Upper lobe of left lung (tissue), 6 donors: ENCODE measurements around the gene ENTREP3. TPM values are rescaled to one million over a fixed set of nuclear protein-coding genes. Genes with fewer than 3 reads are reported as not detected.
"Not testable (repeated sequence)": the region's sequence is repeated elsewhere in the genome, so short reads cannot be mapped to it uniquely, and the experiment has no call there.

ENCODE experiments used
- ATAC-seq, 2 donors: fragments of 200-7000 bp; cut with Tn5 transposase; one replicate each; pipeline ENCODE4 v1.9.1; 2022; ENCODE audit warnings: mild to moderate bottlenecking in 2 of 2, moderate library complexity in 2 of 2; ENCODE audit not compliant: low FRiP score in 2 of 2
- DNase-seq, 2 donors: peaks; one replicate each; pipeline ENCODE4 v3.0.0-alpha.2; 2019 to 2020
- H3K27ac ChIP-seq, 4 donors: fragments of 200-600 bp; sonication (generic); one replicate each; pipeline ENCODE4 v1.5.1; 2016 to 2019
- H3K27me3 ChIP-seq, 4 donors: fragments of 200-600 bp; sonication (generic); one replicate each; pipeline ENCODE4 v1.5.1; 2017 to 2019
- H3K36me3 ChIP-seq, 4 donors: fragments of 200-600 bp; sonication (generic); one replicate each; pipeline ENCODE4 v1.5.1; 2016 to 2019
- H3K4me1 ChIP-seq, 4 donors: fragments of 200-600 bp; sonication (generic); one replicate each; pipeline ENCODE4 v1.5.1; 2018 to 2019
- H3K4me3 ChIP-seq, 4 donors: fragments of 200-600 bp; sonication (generic); one replicate each; pipeline ENCODE4 v1.5.1; 2017 to 2019; ENCODE audit warnings: mild to moderate bottlenecking in 2 of 4, moderate library complexity in 1 of 4
- H3K9me3 ChIP-seq, 4 donors: fragments of 200-600 bp; sonication (generic); one replicate each; pipeline ENCODE4 v1.5.1; 2018 to 2019
- EP300 ChIP-seq, 4 donors: sonication (generic); formaldehyde crosslinking; IDR thresholded peaks; one replicate each; pipeline ENCODE4 v1.5.1; 2017; ENCODE audit warnings: antibody characterized with exemption in 4 of 4, control low read depth in 2 of 4
- POLR2A ChIP-seq, 4 donors: fragments of 450-650 bp; IDR thresholded peaks; one replicate each; pipeline ENCODE4 v1.5.1; 2016 to 2017; ENCODE audit warnings: antibody characterized with exemption in 4 of 4, mild to moderate bottlenecking in 2 of 4
- POLR2AphosphoS5 ChIP-seq, 2 donors: sonication (generic); formaldehyde crosslinking; IDR thresholded peaks; one replicate each; pipeline ENCODE4 v1.5.1; 2017; ENCODE audit warnings: antibody characterized with exemption in 2 of 2
- WGBS, 2 donors: methylation state at CpG; one replicate each; pipeline ENCODE4 v1.1.5; 2017 to 2018; 5-methylcytosine and 5-hydroxymethylcytosine counted together
- total RNA-seq, 6 donors: library from RNA; depleted of rRNA in 4 of 6; stranded (reverse); fragments of >200 nt in 4 of 6; gene quantifications; one replicate each; pipeline versions ENCODE4 v1.1.0 to v1.2.1, GENCODE V29; 2016 to 2021
- TF ChIP-seq, protein P1 (sequence below), 6 experiments: fragments of 450-650 bp in 4 of 6; fragments of 200-600 bp in 2 of 6; sonication (generic) in 2 of 6; IDR thresholded peaks; one replicate each; pipeline ENCODE4 v1.5.1; 2016 to 2019; ENCODE audit warnings: antibody characterized with exemption in 6 of 6
- donor health status: DM: no; HTN: no; CAD: no; lungs with moderate emphysema.
- donor health status: DM: no; HTN: yes; CAD: no; lungs with severe emphysema.

ENTREP3 gene
- total RNA-seq, 6 donors from 2014 or later = 9.3 to 30.3 (median 20.6) TPM

GRCh38 chr1:155250633-155251449 is 4.4 kb downstream of the ENTREP3 start:
- TF ChIP-seq, protein P1, sequence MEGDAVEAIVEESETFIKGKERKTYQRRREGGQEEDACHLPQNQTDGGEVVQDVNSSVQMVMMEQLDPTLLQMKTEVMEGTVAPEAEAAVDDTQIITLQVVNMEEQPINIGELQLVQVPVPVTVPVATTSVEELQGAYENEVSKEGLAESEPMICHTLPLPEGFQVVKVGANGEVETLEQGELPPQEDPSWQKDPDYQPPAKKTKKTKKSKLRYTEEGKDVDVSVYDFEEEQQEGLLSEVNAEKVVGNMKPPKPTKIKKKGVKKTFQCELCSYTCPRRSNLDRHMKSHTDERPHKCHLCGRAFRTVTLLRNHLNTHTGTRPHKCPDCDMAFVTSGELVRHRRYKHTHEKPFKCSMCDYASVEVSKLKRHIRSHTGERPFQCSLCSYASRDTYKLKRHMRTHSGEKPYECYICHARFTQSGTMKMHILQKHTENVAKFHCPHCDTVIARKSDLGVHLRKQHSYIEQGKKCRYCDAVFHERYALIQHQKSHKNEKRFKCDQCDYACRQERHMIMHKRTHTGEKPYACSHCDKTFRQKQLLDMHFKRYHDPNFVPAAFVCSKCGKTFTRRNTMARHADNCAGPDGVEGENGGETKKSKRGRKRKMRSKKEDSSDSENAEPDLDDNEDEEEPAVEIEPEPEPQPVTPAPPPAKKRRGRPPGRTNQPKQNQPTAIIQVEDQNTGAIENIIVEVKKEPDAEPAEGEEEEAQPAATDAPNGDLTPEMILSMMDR (IDR thresholded peaks at IDR 0.05) = peak; percentile 98 to 100 (median 99)
- TF ChIP-seq POLR2A (IDR thresholded peaks at IDR 0.05) (no peak), EP300 (IDR thresholded peaks at IDR 0.05) (no peak), POLR2AphosphoS5 (IDR thresholded peaks at IDR 0.05) (peak; percentile 14 to 32)
- ATAC-seq = peak; percentile 93 to 96
- DNase-seq = peak; percentile 96 to 97
- WGBS, 2 donors = 33 to 48% methylated on average over 8 of the region's 23 CpGs
- peak overlapping the region; percentile 37 to 84 (median 50) for H3K27ac ChIP-seq
- H3K9me3 ChIP-seq = no peaks in the 10 kb centered on the region
- no peaks in the 10 kb centered on the region for H3K27me3 ChIP-seq
- H3K36me3 ChIP-seq = peaks cover 0 to 17% (median 13%) of the 10 kb centered on the region in 4 donors
- peaks cover 23 to 33% (median 27%) of the 10 kb centered on the region in 4 donors for H3K4me1 ChIP-seq
- peak overlapping the region in 3 of 4 donors; percentile 8 to 43 (median 36) for H3K4me3 ChIP-seq

DNA sequence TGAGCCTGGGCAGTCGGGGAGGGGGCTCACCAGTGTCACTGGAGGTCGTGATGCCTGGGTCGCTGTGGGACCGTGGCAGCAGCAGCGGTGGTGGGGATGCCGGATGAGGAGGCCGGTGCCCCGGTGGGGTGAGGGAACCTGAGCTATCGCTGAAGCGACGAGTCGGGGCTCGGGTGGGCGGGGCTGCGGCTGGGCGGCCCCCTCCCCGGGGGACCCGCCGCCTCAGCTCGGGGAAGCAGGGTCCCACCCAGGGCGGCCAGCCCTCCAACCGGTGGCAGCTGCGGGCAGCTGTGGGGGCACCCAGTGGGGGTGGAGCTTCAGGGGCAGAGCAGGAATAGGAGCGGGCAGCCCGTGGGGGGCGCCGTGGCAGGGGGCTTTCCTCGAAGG is 5.0 kb downstream of the ENTREP3 start:
- no peaks in the 10 kb centered on the region for H3K27me3 ChIP-seq
- H3K36me3 ChIP-seq = peaks cover 0 to 17% (median 13%) of the 10 kb centered on the region in 4 donors
- H3K27ac ChIP-seq = peak overlapping the region in 3 of 4 donors; percentile 37 to 84 (median 47)
- ATAC-seq = no peak
- TF ChIP-seq, protein P1 (IDR thresholded peaks at IDR 0.05) = no peak
- no peaks in the 10 kb centered on the region for H3K9me3 ChIP-seq
- DNase-seq = no peak
- 58 to 86% methylated on average over 2 to 5 of the region's 28 CpGs for WGBS, 2 donors
- peak overlapping the region in 3 of 4 donors; percentile 8 to 43 (median 36) for H3K4me3 ChIP-seq
- H3K4me1 ChIP-seq = peaks cover 23 to 32% (median 26%) of the 10 kb centered on the region in 4 donors

- H3K36me3 ChIP-seq = peaks cover 0 to 17% (median 13%) of the 10 kb centered on the region in 4 donors
- DNase-seq (peak in 1 of 2 donors; percentile 72), ATAC-seq (no peak)
- peaks cover 19 to 29% (median 23%) of the 10 kb centered on the region in 4 donors for H3K4me1 ChIP-seq
- TF ChIP-seq, protein P1 (IDR thresholded peaks at IDR 0.05) = no peak
- TF ChIP-seq POLR2AphosphoS5 (IDR thresholded peaks at IDR 0.05) (no peak), EP300 (IDR thresholded peaks at IDR 0.05) (no peak), POLR2A (IDR thresholded peaks at IDR 0.05) (no peak)
- 89 to 94% methylated on average over 25 to 26 of the region's 26 CpGs for WGBS, 2 donors
- H3K27me3 ChIP-seq = peaks cover 0 to 3% (median 0%) of the 10 kb centered on the region in 4 donors
- no peak overlapping the region for H3K4me3 ChIP-seq
- H3K9me3 ChIP-seq = no peaks in the 10 kb centered on the region
- H3K27ac ChIP-seq = no peak overlapping the region
These were observed 7.4 kb downstream of the ENTREP3 start for GRCh38 chr1:155247667-155248553.

GRCh38 chr1:155246796-155247195 is 8.5 kb downstream of the ENTREP3 start:
- ATAC-seq, DNase-seq, H3K27me3 ChIP-seq, H3K27ac ChIP-seq, H3K9me3 ChIP-seq, H3K4me3 ChIP-seq: not testable (repeated sequence)
- H3K36me3 ChIP-seq = peaks cover 0 to 17% (median 13%) of the 10 kb centered on the region in 4 donors
- 90 to 100% methylated on average over 3 of the region's 3 CpGs for whole genome bisulfite sequencing, 2 donors
- H3K4me1 ChIP-seq = peaks cover 21 to 35% (median 25%) of the 10 kb centered on the region in 4 donors

DNA sequence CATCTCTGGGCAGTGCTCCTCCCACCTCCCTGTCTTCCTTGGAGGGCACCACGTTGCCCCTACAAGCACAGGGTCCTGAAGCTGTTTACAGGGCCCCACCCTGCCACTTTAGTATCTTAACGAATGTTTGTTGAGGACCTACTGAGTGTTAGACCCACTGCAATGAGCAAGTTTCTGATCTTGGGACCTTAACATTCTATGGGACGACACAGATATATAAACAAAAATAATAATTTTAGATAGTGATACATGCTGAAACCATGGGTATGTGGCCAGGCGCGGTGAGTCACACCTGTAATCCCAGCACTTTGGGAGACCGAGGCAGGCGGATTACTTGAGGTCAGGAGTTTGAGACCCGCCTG is 10.1 kb downstream of the ENTREP3 start:
- peak overlapping the region in 3 of 4 donors; percentile 54 to 68 (median 65) for H3K4me3 ChIP-seq
- H3K27me3 ChIP-seq = peaks cover 0 to 3% (median 0%) of the 10 kb centered on the region in 4 donors
- H3K4me1 ChIP-seq = peaks cover 24 to 41% (median 28%) of the 10 kb centered on the region in 4 donors
- TF ChIP-seq, protein P1 (IDR thresholded peaks at IDR 0.05) = no peak
- no peak for TF ChIP-seq POLR2A (IDR thresholded peaks at IDR 0.05)
- TF ChIP-seq POLR2AphosphoS5 (IDR thresholded peaks at IDR 0.05) = no peak
- TF ChIP-seq EP300 (IDR thresholded peaks at IDR 0.05) = no peak
- 66 to 68% methylated on average over 7 to 8 of the region's 8 CpGs for WGBS, 2 donors
- no peak for DNase-seq
- H3K9me3 ChIP-seq = no peaks in the 10 kb centered on the region
- ATAC-seq = no peak
- peaks cover 0 to 17% (median 13%) of the 10 kb centered on the region in 4 donors for H3K36me3 ChIP-seq
- H3K27ac ChIP-seq = peak overlapping the region; percentile 89 to 92 (median 90)
